HepG2 (cell line): ENCODE results near the gene AGPAT2. TPM values are rescaled to one million over a fixed set of nuclear protein-coding genes. Genes with fewer than 3 reads are reported as not detected.

Source experiments
- ATAC-seq: fragments of 200-7000 bp; cut with Tn5 transposase; 3 replicates; pipeline ENCODE4 v1.9.1; 2020; ENCODE audit warnings: mild to moderate bottlenecking, moderate library complexity
- BruUV-seq: library from RNA; stranded (reverse); fragments of 400-500 nt; replicated peaks from 2 replicates; lab custom pipeline; 2021; lab: Mats Ljungman, UMichigan
- CTCF ChIA-PET: fragments of 300-600 bp; formaldehyde crosslinking; extraction: SDS; loops from one replicate; lab custom pipeline; 2021; ENCODE audit warnings: low total read pairs, inconsistent platforms, low intra/inter-chr PET ratio; lab: Yijun Ruan, JAX
- POLR2A ChIA-PET: fragments of 350-600 bp; sonication (Branson Sonifier 250); formaldehyde crosslinking; loops from one replicate; lab custom pipeline; 2020; ENCODE audit warnings: antibody characterized with exemption, inconsistent platforms; lab: Yijun Ruan, JAX
- DNase-seq: peaks from one replicate; pipeline ENCODE4 v3.0.0-alpha.2; 2015; ENCODE audit warnings: low spot score
- FAIRE-seq: peaks from 3 replicates; lab custom pipeline; 2011; peaks lifted over from hg19 to GRCh38; lab: Jason Lieb, UNC
- H2AFZ ChIP-seq: one replicate; pipeline ENCODE4 v1.6.1; 2011; ENCODE audit warnings: low read length, inconsistent platforms
- H3K27ac ChIP-seq: fragments of 300-600 bp; 3 replicates; pipeline ENCODE4 v1.8.0; 2011; ENCODE audit warnings: mixed run types, mild to moderate bottlenecking, mixed read lengths, low read length, inconsistent platforms; ENCODE audit not compliant: insufficient read depth; ENCODE audit errors: extremely low read length
- H3K27me3 ChIP-seq, 2 experiments: fragments of 200-600 bp in 1 of 2; 2 replicates in 1 of 2; 3 replicates in 1 of 2; pipeline versions ENCODE4 v1.6.0 to v1.8.0; 2011; ENCODE audit warnings: low read length in 2 of 2, mild to moderate bottlenecking in 2 of 2, moderate library complexity in 2 of 2, inconsistent platforms in 1 of 2; ENCODE audit not compliant: insufficient read depth in 2 of 2, control insufficient read depth in 1 of 2
- H3K36me3 ChIP-seq, 2 experiments: fragments of 200-600 bp in 1 of 2; replicated peaks in 1 of 2; 2 replicates in 1 of 2; 3 replicates in 1 of 2; pipeline versions ENCODE4 v1.5.1 to v1.8.0; 2011; ENCODE audit warnings: low read length in 2 of 2, inconsistent platforms in 1 of 2; ENCODE audit not compliant: insufficient read depth in 2 of 2, control insufficient read depth in 1 of 2
- H3K4me1 ChIP-seq: 2 replicates; pipeline ENCODE4 v1.5.1; 2012; ENCODE audit warnings: low read length, inconsistent platforms; ENCODE audit not compliant: insufficient read depth
- H3K4me2 ChIP-seq: 2 replicates; pipeline ENCODE4 v1.6.0; 2011; ENCODE audit warnings: low read depth, low read length, inconsistent platforms
- H3K4me3 ChIP-seq, 3 experiments: fragments of 200-600 bp in 1 of 3; sonication (generic), shearing (Covaris generic) in 1 of 3; replicated peaks in 1 of 3; 2 replicates each; pipeline ENCODE4 v1.5.1; 2011 to 2016; ENCODE audit warnings: low read length in 3 of 3, inconsistent platforms in 2 of 3, low read depth in 2 of 3, mild to moderate bottlenecking in 2 of 3, control low read depth in 1 of 3, mixed read lengths in 1 of 3; ENCODE audit not compliant: insufficient read depth in 1 of 3
- H3K79me2 ChIP-seq: one replicate; pipeline ENCODE4 v1.6.1; 2011; ENCODE audit warnings: low read length, inconsistent platforms; ENCODE audit not compliant: insufficient read depth
- H3K9ac ChIP-seq: 2 replicates; pipeline ENCODE4 v1.6.0; 2011; ENCODE audit warnings: mild to moderate bottlenecking, low read depth, low read length, inconsistent platforms; ENCODE audit not compliant: insufficient read depth
- H3K9me3 ChIP-seq: 2 replicates; pipeline ENCODE4 v1.5.1; 2012; ENCODE audit warnings: mild to moderate bottlenecking, low read length
- H4K20me1 ChIP-seq: 2 replicates; pipeline ENCODE4 v1.6.0; 2011; ENCODE audit warnings: inconsistent platforms, mild to moderate bottlenecking, low read length, moderate library complexity; ENCODE audit not compliant: insufficient read depth
- CHCHD3 ChIP-seq: sonication (generic); formaldehyde crosslinking; IDR thresholded peaks from 2 replicates; pipeline ENCODE4 v1.8.0; 2022; ENCODE audit warnings: mild to moderate bottlenecking, missing genetic modification reagents, moderate library complexity
- ELF1 ChIP-seq: sonication (generic); formaldehyde crosslinking; IDR thresholded peaks from 2 replicates; pipeline ENCODE4 v1.4.0; 2020; ENCODE audit warnings: missing genetic modification reagents
- ESRRA ChIP-seq: sonication (generic); formaldehyde crosslinking; IDR thresholded peaks from 2 replicates; pipeline ENCODE4 v1.5.1; 2020; ENCODE audit warnings: mild to moderate bottlenecking, low read depth, missing genetic modification reagents
- HNF4G ChIP-seq, 2 experiments: sonication (generic) in 1 of 2; formaldehyde crosslinking in 1 of 2; IDR thresholded peaks; 2 replicates each; pipeline versions ENCODE4 v1.4.0 to v1.6.1; 2011 to 2020; ENCODE audit warnings: borderline replicate concordance in 2 of 2, low read depth in 2 of 2, mild to moderate bottlenecking in 2 of 2, low read length in 1 of 2, missing genetic modification reagents in 1 of 2, moderate library complexity in 1 of 2
- KLF12 ChIP-seq: sonication (generic); formaldehyde crosslinking; IDR thresholded peaks from 2 replicates; pipeline ENCODE4 v1.4.0; 2020; ENCODE audit warnings: missing genetic modification reagents, borderline replicate concordance
- MXD4 ChIP-seq: IDR thresholded peaks from 2 replicates; pipeline ENCODE4 v1.6.1; 2016; ENCODE audit warnings: mild to moderate bottlenecking, missing biosample characterization, missing genetic modification reagents
- NR2F2 ChIP-seq: IDR thresholded peaks from 2 replicates; pipeline ENCODE4 v1.6.1; 2012; ENCODE audit warnings: low read depth, inconsistent platforms, borderline replicate concordance
- PLRG1 ChIP-seq: fragments of 450-650 bp; conservative IDR thresholded peaks from 2 replicates; pipeline ENCODE4 v1.6.1; 2016
- SIX4 ChIP-seq: sonication (generic); formaldehyde crosslinking; IDR thresholded peaks from 2 replicates; pipeline ENCODE4 v1.4.0; 2020; ENCODE audit warnings: missing genetic modification reagents
- THYN1 ChIP-seq: sonication (generic); formaldehyde crosslinking; IDR thresholded peaks from 2 replicates; pipeline ENCODE4 v1.8.1; 2023; ENCODE audit warnings: low read depth, mild to moderate bottlenecking, moderate library complexity, missing genetic modification reagents, borderline replicate concordance
- ZNF160 ChIP-seq: sonication (generic); formaldehyde crosslinking; IDR thresholded peaks from 2 replicates; pipeline ENCODE4 v1.8.0; 2022; ENCODE audit warnings: mild to moderate bottlenecking, inconsistent platforms, missing genetic modification reagents
- ZNF343 ChIP-seq: sonication (generic); formaldehyde crosslinking; IDR thresholded peaks from 2 replicates; pipeline ENCODE4 v1.4.0; 2020; ENCODE audit warnings: mild to moderate bottlenecking, missing genetic modification reagents
- ZNF616 ChIP-seq: sonication (generic); formaldehyde crosslinking; IDR thresholded peaks from 2 replicates; pipeline ENCODE4 v1.5.0; 2020; ENCODE audit warnings: low read depth, mild to moderate bottlenecking, missing genetic modification reagents
- WGBS: methylation state at CpG from one replicate; pipeline ENCODE4 v1.1.6; 2017; ENCODE audit warnings: low lambda C conversion rate; 5-methylcytosine and 5-hydroxymethylcytosine counted together
- in situ Hi-C: cut with HindIII; loops from 2 replicates; pipeline ENCODE4 v1.10.0; 2017; ENCODE audit warnings: low pct_unique_long_range_greater_than_20kb; ENCODE audit not compliant: extremely low pct_ligation_motif_present
- intact Hi-C: fragments of 100-400 bp; cut with micrococcal nuclease; formaldehyde crosslinking; loops from one replicate; pipeline ENCODE4 v1.10.0; 2022; ENCODE audit not compliant: unreplicated experiment
- polyA plus RNA-seq, 8 experiments: library from polyadenylated mRNA; depleted of rRNA in 3 of 8; stranded (reverse) in 7 of 8; unstranded in 1 of 8; fragments of >200 nt; fragmentation: Illumina TruSeq in 4 of 8; extraction: Trizol in 4 of 8; gene quantifications; 2 replicates each; pipeline versions ENCODE4 v1.2.1 to v1.2.3, GENCODE V29; 2011 to 2016; ENCODE audit warnings: low read depth in 4 of 8, missing spikeins in 1 of 8, mixed read lengths in 1 of 8; ENCODE audit not compliant: insufficient read depth in 1 of 8
- total RNA-seq, 5 experiments: library from RNA; depleted of rRNA; stranded (reverse); fragments of >200 nt; fragmentation: Illumina TruSeq; extraction: Trizol; gene quantifications; 2 replicates each; pipeline ENCODE4 v1.2.3, GENCODE V29; 2016; ENCODE audit warnings: low read depth in 1 of 5
- TF ChIP-seq, protein P1 (sequence below): sonication (generic); formaldehyde crosslinking; IDR thresholded peaks from 2 replicates; pipeline ENCODE4 v1.4.0; 2020; ENCODE audit warnings: missing genetic modification reagents
- TF ChIP-seq, protein P2 (sequence below): sonication (generic); formaldehyde crosslinking; IDR thresholded peaks from 2 replicates; pipeline ENCODE4 v1.8.0; 2022; ENCODE audit warnings: mild to moderate bottlenecking, missing genetic modification reagents, moderate library complexity
- TF ChIP-seq, protein P3 (sequence below): IDR thresholded peaks from 2 replicates; pipeline ENCODE4 v1.6.1; 2016; ENCODE audit warnings: mild to moderate bottlenecking

The AGPAT2 gene
- total and polyA plus RNA-seq, 2 of the 13 experiments (the other 11 are each of a cell fraction or from before 2014, with no cell fraction given): 3.9 to 25.8 TPM

DNA sequence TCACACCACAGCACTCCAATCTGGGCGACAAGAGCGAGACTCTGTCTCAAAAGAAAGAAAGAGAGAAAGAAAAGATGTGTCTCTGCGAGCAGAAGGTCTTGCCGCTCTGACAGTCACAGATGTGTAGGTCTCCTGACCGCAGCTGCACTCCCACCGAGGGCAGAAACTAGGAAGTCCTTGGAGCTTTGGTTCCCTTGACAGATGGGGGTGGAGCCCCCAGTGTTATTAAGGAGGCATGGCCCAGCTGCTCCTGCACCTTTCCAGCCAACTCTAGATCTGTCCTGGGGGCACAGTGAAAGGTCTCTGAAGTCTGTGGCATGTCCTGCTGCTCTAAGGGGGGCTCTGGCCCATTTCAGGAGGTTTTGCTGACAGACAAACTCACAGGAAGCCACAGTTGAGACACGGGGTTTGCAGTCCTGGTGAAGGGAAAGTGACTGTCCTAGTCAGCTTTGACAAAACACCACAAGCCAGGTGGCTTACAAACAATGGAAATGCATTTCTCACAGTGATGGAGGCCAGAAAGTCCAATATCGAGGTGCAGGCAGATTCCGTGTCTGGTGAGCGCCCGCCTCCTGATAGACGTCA lies 16.1 kb upstream of the AGPAT2 start:
- DNase-seq (no peak), ATAC-seq (no peak), FAIRE-seq (no peak)
- Histone ChIP-seq H2AFZ (no peak overlapping the region), H3K9ac (no peak overlapping the region), H3K79me2 (no peaks in the 10 kb centered on the region), H3K4me2 (no peak overlapping the region), H3K4me3 (no peak overlapping the region), H3K36me3 (no peaks in the 10 kb centered on the region), H4K20me1 (no peaks in the 10 kb centered on the region), H3K9me3 (no peaks in the 10 kb centered on the region), H3K4me1 (peaks cover 31% of the 10 kb centered on the region), H3K27me3 (peaks cover 13 to 36% of the 10 kb centered on the region in 2 experiments; a peak in 4 of 5 replicates), H3K27ac (no peak overlapping the region)
- TF ChIP-seq PLRG1: no peak
- TF ChIP-seq, protein P1, sequence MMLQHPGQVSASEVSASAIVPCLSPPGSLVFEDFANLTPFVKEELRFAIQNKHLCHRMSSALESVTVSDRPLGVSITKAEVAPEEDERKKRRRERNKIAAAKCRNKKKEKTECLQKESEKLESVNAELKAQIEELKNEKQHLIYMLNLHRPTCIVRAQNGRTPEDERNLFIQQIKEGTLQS (CRISPR knock-in tag): no peak
- TF ChIP-seq ZNF343: no peak
- no peak for TF ChIP-seq THYN1
- no peak for TF ChIP-seq HNF4G (IDR thresholded peaks at IDR 0.05; ENCODE audit: borderline replicate concordance, low read depth, low read length)
- TF ChIP-seq HNF4G (CRISPR knock-in tag; IDR thresholded peaks at IDR 0.05; ENCODE audit: borderline replicate concordance, low read depth): no peak
- TF ChIP-seq CHCHD3 (CRISPR knock-in tag): no peak
- in situ Hi-C loops (no loop called here), intact Hi-C loops (no loop called here)
- ChIA-PET CTCF (no interaction called here), POLR2A (no interaction called here)
- BruUV-seq: no TSS peak
- 60% methylated on average over 12 of the region's 12 CpGs for WGBS

DNA sequence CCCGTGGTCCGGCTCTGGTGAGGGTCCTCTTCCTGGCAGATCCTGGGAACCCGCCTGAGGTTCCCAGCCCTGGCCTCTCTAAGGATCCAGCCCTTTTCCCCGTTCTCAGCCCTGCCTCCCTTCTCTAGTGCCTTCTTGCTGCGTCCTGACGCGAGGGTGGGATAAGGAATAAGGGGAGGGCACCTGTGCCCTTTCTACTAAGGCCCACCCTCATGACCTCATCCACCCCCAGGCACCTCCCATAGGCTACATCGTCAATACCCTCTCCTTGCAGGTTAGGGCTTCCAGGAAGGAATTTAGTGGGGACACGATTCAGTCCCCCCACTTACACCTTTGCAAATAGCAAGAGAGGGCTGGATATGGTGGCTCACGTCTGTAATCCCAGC lies 14.4 kb upstream of the AGPAT2 start:
- CTCF ChIA-PET: no interaction called here
- ATAC-seq (no peak), FAIRE-seq (no peak), DNase-seq (no peak)
- in situ Hi-C loops (no loop called here), intact Hi-C loops (no loop called here)
- peaks cover 39% of the 10 kb centered on the region for H3K4me1 ChIP-seq
- POLR2A ChIA-PET: no interaction called here
- no peak overlapping the region for H3K4me3 ChIP-seq
- WGBS: 62% methylated on average over 10 of the region's 10 CpGs
- H3K36me3 ChIP-seq: no peaks in the 10 kb centered on the region
- H2AFZ ChIP-seq: no peak overlapping the region
- no peaks in the 10 kb centered on the region for H3K9me3 ChIP-seq
- no peak overlapping the region for H3K27ac ChIP-seq
- H3K9ac ChIP-seq: no peak overlapping the region
- BruUV-seq: no TSS peak
- H4K20me1 ChIP-seq: no peaks in the 10 kb centered on the region
- H3K4me2 ChIP-seq: no peak overlapping the region
- H3K79me2 ChIP-seq: no peaks in the 10 kb centered on the region
- TF ChIP-seq ZNF160 (CRISPR knock-in tag) (no peak), NR2F2 (no peak), ZNF616 (no peak), KLF12 (no peak), MXD4 (no peak), SIX4 (CRISPR knock-in tag) (no peak), ELF1 (CRISPR knock-in tag) (no peak), ESRRA (CRISPR knock-in tag) (no peak)
- TF ChIP-seq, protein P2, sequence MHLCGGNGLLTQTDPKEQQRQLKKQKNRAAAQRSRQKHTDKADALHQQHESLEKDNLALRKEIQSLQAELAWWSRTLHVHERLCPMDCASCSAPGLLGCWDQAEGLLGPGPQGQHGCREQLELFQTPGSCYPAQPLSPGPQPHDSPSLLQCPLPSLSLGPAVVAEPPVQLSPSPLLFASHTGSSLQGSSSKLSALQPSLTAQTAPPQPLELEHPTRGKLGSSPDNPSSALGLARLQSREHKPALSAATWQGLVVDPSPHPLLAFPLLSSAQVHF (CRISPR knock-in tag): no peak
- TF ChIP-seq, protein P3, sequence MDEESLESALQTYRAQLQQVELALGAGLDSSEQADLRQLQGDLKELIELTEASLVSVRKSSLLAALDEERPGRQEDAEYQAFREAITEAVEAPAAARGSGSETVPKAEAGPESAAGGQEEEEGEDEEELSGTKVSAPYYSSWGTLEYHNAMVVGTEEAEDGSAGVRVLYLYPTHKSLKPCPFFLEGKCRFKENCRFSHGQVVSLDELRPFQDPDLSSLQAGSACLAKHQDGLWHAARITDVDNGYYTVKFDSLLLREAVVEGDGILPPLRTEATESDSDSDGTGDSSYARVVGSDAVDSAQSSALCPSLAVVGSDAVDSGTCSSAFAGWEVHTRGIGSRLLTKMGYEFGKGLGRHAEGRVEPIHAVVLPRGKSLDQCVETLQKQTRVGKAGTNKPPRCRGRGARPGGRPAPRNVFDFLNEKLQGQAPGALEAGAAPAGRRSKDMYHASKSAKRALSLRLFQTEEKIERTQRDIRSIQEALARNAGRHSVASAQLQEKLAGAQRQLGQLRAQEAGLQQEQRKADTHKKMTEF (CRISPR knock-in tag): no peak
- H3K27me3 ChIP-seq: peaks cover 6 to 22% of the 10 kb centered on the region in 2 experiments; a peak in 4 of 5 replicates
